B cell (primary cell): ENCODE data around the gene KREMEN2.

Experiments
- CTCF ChIP-seq: fragments of 200-600 bp; IDR thresholded peaks from one replicate; pipeline ENCODE4 v1.8.0; 2022; ENCODE audit warnings: antibody characterized with exemption, mild to moderate bottlenecking
- EZH2 ChIP-seq: IDR thresholded peaks from 2 replicates; pipeline ENCODE4 v1.6.1; 2012; ENCODE audit warnings: borderline replicate concordance, low read depth, mild to moderate bottlenecking, moderate library complexity, low read length; ENCODE audit not compliant: insufficient read depth, poor library complexity, severe bottlenecking

- TF ChIP-seq CTCF (no peak), EZH2 (no peak)
Observed at GRCh38 chr16:2960183-2961010, 3.7 kb upstream of the KREMEN2 start.
